PFSK-1 (cell line): Measurements from ENCODE around the gene UBE3B.

Experiments used
- POLR2AphosphoS5 ChIP-seq: IDR thresholded peaks from 2 replicates; pipeline ENCODE4 v1.6.1; 2012; ENCODE audit warnings: low read depth, mild to moderate bottlenecking, control low read depth, low read length, moderate library complexity
- SIN3A ChIP-seq: IDR thresholded peaks from 2 replicates; pipeline ENCODE4 v1.6.1; 2012; ENCODE audit warnings: mild to moderate bottlenecking, low read length, moderate library complexity, borderline replicate concordance; ENCODE audit not compliant: insufficient read depth
- TAF1 ChIP-seq: IDR thresholded peaks from 2 replicates; pipeline ENCODE4 v1.6.1; 2012; ENCODE audit warnings: low read length, control low read depth, borderline replicate concordance; ENCODE audit not compliant: insufficient read depth

DNA sequence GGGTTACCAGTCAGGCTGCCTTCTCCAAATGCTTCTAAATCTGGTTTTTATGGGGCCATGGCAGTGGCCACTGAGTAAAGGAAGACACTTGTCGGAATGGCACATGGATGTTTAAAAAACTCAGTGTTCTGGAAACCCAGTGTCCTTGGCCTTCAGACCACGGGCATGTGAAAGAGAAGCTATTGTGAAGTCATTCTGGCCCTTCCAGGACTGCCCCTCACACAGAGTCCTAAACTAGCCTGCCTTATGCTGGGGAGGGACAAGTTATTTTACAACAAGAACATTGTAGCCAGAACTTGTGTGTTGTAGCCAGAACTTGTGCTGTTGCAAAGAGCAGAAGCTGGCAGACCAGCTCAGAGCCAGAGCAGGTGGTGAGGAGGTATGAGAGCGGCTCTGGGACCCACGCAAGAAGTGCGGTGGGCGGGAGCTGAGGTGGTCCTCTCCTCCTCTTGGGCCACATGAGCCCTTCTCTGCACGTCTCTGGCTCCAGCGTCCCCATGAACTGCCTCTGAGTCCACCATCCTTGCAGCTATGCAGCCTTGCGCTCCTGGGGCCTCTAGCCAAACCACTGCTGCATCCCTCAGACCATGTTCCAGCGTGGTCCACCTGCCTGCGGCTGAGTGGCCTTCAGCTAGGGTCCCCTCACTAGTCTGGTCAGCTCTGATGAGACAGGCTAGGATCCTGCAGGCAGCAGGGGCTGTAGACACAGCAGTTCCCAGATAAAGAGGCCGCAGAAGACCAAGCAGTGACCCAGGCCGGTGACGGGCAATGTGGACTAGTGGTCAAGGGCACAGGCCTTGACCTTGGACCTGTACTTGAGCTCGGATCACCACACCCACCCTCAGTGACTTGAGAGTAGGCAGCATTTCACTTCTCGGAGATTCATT lies 63.3 kb downstream of the UBE3B start:
- TF ChIP-seq POLR2AphosphoS5, result no peak
- no peak for TF ChIP-seq SIN3A
- no peak for TF ChIP-seq TAF1
